Progenitor cell of endocrine pancreas (in vitro differentiated cells): ENCODE data around the gene BMP15. TPM values are rescaled to one million over a fixed set of nuclear protein-coding genes. Genes with fewer than 3 reads are reported as not detected.

Source experiments
- DNase-seq: peaks from one replicate; pipeline ENCODE4 v3.0.0; 2021; ENCODE audit warnings: low spot score; ENCODE audit not compliant: unreplicated experiment
- H3K27ac Mint-ChIP-seq: 2 replicates; pipeline ENCODE4 v1.8.0; 2021; ENCODE audit warnings: mild to moderate bottlenecking, moderate library complexity, mixed read lengths
- H3K27me3 Mint-ChIP-seq: 2 replicates; pipeline ENCODE4 v1.8.0; 2021; ENCODE audit warnings: mixed read lengths
- H3K36me3 Mint-ChIP-seq: 2 replicates; pipeline ENCODE4 v1.8.0; 2022; ENCODE audit warnings: mixed read lengths; ENCODE audit not compliant: insufficient read depth
- H3K4me1 Mint-ChIP-seq: 2 replicates; pipeline ENCODE4 v1.8.0; 2021; ENCODE audit warnings: low read depth, mixed read lengths
- H3K4me3 Mint-ChIP-seq: 2 replicates; pipeline ENCODE4 v1.8.0; 2021; ENCODE audit warnings: low read depth, mild to moderate bottlenecking, moderate library complexity, mixed read lengths
- H3K9me3 Mint-ChIP-seq: 2 replicates; pipeline ENCODE4 v1.8.0; 2021; ENCODE audit warnings: low read depth, mixed read lengths
- CTCF ChIP-seq: fragments of 200-600 bp; sonication (generic); IDR thresholded peaks from one replicate; pipeline ENCODE4 v1.5.0; 2021; ENCODE audit warnings: antibody characterized with exemption, mild to moderate bottlenecking; ENCODE audit not compliant: unreplicated experiment
- total RNA-seq: library from RNA; stranded (reverse); gene quantifications from 2 replicates; pipeline ENCODE4 v1.2.1, GENCODE V29; 2021

Gene BMP15
- total RNA-seq, 1 donor from 2014 or later: not detected

GRCh38 chrX:50876551-50876950 lies 34.0 kb upstream of the BMP15 start:
- DNase-seq: no peak
- H3K27ac Mint-ChIP-seq: no peak overlapping the region
- H3K4me3 Mint-ChIP-seq: no peak overlapping the region
- no peaks in the 10 kb centered on the region for H3K27me3 Mint-ChIP-seq
- peaks cover 5% of the 10 kb centered on the region for H3K9me3 Mint-ChIP-seq
- no peaks in the 10 kb centered on the region for H3K4me1 Mint-ChIP-seq
- no peak for TF ChIP-seq CTCF
- no peaks in the 10 kb centered on the region for H3K36me3 Mint-ChIP-seq

- no peak for TF ChIP-seq CTCF
- Mint-ChIP-seq H3K27me3 (no peaks in the 10 kb centered on the region), H3K4me1 (no peaks in the 10 kb centered on the region), H3K36me3 (no peaks in the 10 kb centered on the region), H3K27ac (no peak overlapping the region), H3K9me3 (peaks cover 7% of the 10 kb centered on the region), H3K4me3 (no peak overlapping the region)
- no peak for DNase-seq
Measured at GRCh38 chrX:50877310-50877709, 33.2 kb upstream of the BMP15 start.

GRCh38 chrX:50881028-50881427 lies 29.5 kb upstream of the BMP15 start:
- H3K4me1 Mint-ChIP-seq: no peaks in the 10 kb centered on the region
- H3K27me3 Mint-ChIP-seq: no peaks in the 10 kb centered on the region
- no peak for DNase-seq
- H3K36me3 Mint-ChIP-seq: no peaks in the 10 kb centered on the region
- H3K27ac Mint-ChIP-seq: no peak overlapping the region
- peaks cover 13% of the 10 kb centered on the region for H3K9me3 Mint-ChIP-seq
- no peak overlapping the region for H3K4me3 Mint-ChIP-seq
- no peak for TF ChIP-seq CTCF

- Mint-ChIP-seq H3K9me3 (peaks cover 39% of the 10 kb centered on the region), H3K4me3 (no peak overlapping the region), H3K36me3 (no peaks in the 10 kb centered on the region), H3K4me1 (no peaks in the 10 kb centered on the region), H3K27ac (no peak overlapping the region), H3K27me3 (no peaks in the 10 kb centered on the region)
- no peak for DNase-seq
- no peak for TF ChIP-seq CTCF
Measured at GRCh38 chrX:50888884-50889283, 21.7 kb upstream of the BMP15 start.

GRCh38 chrX:50889582-50889981 lies 21.0 kb upstream of the BMP15 start:
- H3K36me3 Mint-ChIP-seq: no peaks in the 10 kb centered on the region
- H3K4me3 Mint-ChIP-seq: no peak overlapping the region
- no peak for TF ChIP-seq CTCF
- H3K9me3 Mint-ChIP-seq: peaks cover 39% of the 10 kb centered on the region
- no peak for DNase-seq
- H3K27me3 Mint-ChIP-seq: no peaks in the 10 kb centered on the region
- H3K4me1 Mint-ChIP-seq: no peaks in the 10 kb centered on the region
- H3K27ac Mint-ChIP-seq: no peak overlapping the region

GRCh38 chrX:50893047-50893446 lies 17.5 kb upstream of the BMP15 start:
- H3K4me3 Mint-ChIP-seq: no peak overlapping the region
- no peak for TF ChIP-seq CTCF
- H3K36me3 Mint-ChIP-seq: no peaks in the 10 kb centered on the region
- no peak overlapping the region for H3K27ac Mint-ChIP-seq
- no peak for DNase-seq
- H3K4me1 Mint-ChIP-seq: no peaks in the 10 kb centered on the region
- no peaks in the 10 kb centered on the region for H3K27me3 Mint-ChIP-seq
- peaks cover 33% of the 10 kb centered on the region for H3K9me3 Mint-ChIP-seq
